Sciatic nerve (tissue), 2 donors: ENCODE results near the gene TMEM221. TPM values are rescaled to one million over a fixed set of nuclear protein-coding genes. Genes with fewer than 3 reads are reported as not detected.
"Not testable (repeated sequence)": the region's sequence is repeated elsewhere in the genome, so short reads cannot be mapped to it uniquely, and the experiment has no call there.

Experiments used
- ATAC-seq: fragments of 200-7000 bp; cut with Tn5 transposase; one replicate; pipeline ENCODE4 v1.9.1; 2020; ENCODE audit warnings: mild to moderate bottlenecking, moderate library complexity
- DNase-seq: peaks from one replicate; pipeline ENCODE4 v3.0.0-alpha.2; 2020; ENCODE audit warnings: low spot score
- intact Hi-C: fragments of 100-400 bp; cut with DNase I; formaldehyde crosslinking; loops from one replicate; pipeline ENCODE4 v1.14.2; 2022
- total RNA-seq: library from RNA; stranded (reverse); fragmentation: NEBNext Ultra II Directional; extraction: Animal tissue kit (Norgen Biotek cat#: 25700); gene quantifications from one replicate; pipeline ENCODE4 v1.2.1, GENCODE V29; 2021
- donor health status: DM: no; HTN: no; CAD: no.
- donor health status: DM: no; HTN: no; CAD: no.

The TMEM221 gene
- total RNA-seq, 1 donor from 2014 or later = 0.36 TPM

DNA sequence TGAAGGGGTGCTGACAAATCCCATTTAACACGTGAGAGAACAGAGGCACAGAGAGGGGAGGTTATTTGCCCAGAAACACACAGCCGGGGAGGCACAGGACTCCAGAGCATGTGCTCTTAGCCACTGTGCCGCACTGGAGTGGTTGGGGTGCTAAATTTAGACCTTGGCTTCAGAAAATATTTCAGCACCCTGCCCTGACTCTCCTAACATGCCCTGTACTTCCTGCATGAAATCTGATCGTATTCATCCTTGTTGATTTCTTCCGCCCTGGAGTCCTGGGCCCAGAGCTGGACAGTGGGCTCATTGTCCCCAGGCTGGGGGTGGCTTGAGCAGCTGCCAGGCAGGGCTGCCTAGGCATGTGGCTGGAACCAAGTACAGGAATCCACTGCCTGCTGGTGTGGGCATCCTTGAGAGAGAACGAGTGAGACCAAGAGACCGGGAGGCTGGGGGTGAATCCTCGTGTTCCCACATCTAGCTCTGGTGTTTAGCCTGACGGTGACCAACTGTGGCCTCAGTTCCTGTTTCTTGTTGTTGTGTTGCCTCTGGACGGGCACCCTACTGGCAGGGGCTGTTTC lies 27.2 kb upstream of the TMEM221 start:
- intact Hi-C loops = no loop called here
- peak; percentile 83 for DNase-seq
- ATAC-seq = peak; percentile 84

DNA sequence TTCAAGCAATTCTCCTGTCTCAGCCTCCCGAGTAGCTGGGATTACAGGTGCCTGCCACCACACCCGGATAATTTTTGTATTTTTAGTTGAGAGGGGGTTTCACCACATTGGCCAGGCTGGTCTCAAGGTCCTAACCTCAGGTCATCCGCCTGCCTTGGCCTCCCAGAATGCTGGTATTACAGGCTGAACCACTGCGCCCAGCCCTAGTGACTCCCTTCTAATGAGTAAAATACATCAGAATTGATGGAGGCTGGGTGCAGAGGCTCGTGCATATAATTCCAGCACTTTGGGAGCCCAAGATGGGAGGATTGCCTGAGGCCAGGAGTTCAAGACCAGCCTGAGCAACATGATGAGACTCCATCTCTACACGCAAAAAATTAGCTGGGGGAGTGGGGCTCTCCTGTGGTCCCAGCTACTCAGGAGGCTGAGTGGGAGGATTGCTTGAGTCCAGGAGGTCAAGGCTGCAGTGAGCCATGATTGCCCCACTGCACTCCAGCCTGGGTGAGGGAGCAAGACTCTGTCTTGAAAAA lies 26.6 kb upstream of the TMEM221 start:
- ATAC-seq, intact Hi-C loops, DNase-seq: not testable (repeated sequence)

DNA sequence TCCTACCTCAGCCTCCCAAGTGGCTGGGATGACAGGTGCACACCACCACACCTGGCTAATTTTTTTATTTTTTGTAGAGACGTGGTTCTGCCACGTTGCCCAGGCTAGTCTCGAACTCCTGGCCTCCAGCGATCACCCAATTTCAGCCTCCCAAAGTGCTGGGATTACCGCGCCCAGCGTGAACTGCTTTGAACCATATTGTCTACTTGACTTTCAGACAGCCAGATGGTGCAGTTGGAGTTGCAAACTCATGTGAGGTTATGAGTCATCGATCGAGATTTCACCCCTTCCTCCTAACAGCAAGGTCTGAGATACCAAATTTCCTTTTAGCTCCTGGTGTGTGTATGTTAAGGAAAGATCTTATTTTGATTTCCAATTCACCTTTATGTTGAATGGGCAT lies 24.6 kb upstream of the TMEM221 start:
- no peak for DNase-seq
- intact Hi-C loops = no loop called here
- no peak for ATAC-seq

DNA sequence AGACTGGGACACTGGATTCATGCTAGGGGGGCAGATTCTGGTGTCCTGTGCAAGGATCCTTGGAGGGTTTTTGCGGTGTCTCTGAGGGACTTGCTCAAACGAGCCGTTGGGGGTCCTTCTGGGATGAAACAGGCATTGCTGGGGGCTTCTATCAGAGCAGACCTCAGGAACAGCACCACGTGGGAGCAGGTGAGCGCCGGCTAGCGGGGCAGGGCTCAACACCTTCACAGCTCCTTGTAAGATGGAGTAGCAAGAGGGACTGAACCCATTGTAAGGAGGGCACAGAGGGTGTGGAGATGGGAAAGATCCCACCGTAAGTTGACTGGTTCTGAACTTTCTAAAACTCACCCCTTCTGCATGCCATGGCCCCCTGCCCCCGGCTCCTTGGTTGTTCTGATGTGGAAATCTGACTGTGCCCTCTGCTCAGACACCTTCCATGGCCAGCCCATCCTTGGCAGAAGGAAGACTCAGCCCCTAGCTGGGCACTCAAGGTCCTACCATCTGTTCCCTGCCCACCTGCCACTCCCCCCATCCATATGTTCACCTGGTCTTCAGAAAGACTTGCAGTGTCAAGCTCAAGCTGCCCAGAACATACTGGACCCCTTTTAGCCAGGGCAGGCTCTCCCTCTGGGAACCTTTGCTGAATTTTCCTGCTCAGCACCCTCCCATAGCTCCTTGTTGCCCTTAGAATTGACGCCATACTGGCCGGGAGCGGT lies 23.1 kb upstream of the TMEM221 start:
- intact Hi-C loops = no loop called here
- ATAC-seq (no peak), DNase-seq (no peak)

DNA sequence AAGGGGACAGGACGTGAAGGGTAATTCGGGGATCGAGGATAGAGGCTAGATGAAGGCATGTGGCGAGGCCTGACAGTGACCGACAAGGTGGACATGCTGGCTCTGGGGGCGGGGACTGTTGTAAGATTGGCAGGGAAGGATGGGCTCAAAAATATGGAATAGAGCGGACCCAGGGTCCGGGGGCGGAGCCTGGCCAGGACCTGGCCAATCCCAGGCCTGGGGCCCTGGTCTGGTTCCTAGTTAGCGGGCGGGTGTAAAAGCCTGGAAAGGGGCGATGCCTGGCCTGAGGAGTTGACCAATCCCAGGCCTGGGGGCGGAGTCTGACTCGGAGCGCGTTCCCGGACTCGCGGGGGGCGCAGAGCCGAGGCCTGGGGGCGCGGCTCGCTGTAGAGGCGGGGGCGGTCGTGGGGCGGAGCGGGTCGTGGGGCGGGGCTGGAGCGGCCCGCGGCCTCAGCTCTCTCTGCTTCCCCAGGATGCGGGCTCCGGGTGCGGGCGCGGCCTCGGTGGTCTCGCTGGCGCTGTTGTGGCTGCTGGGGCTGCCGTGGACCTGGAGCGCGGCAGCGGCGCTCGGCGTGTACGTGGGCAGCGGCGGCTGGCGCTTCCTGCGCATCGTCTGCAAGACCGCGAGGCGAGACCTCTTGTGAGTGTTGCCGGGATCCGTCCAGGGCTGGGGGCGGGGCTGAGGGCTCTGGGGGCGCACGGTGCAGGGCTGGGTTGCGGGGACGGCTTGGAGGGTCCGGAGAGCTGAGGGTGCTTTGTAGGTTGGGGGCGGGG lies 21.8 kb upstream of the TMEM221 start, which contains the start of gene SLC27A1:
Gene SLC27A1 (plus strand): TSS at position 457 of the 774 bp plus-strand sequence. CDS start 17 bp downstream, at position 474.
- intact Hi-C loops = no loop called here
- DNase-seq = peak; percentile 100
- peak; percentile 93 for ATAC-seq

DNA sequence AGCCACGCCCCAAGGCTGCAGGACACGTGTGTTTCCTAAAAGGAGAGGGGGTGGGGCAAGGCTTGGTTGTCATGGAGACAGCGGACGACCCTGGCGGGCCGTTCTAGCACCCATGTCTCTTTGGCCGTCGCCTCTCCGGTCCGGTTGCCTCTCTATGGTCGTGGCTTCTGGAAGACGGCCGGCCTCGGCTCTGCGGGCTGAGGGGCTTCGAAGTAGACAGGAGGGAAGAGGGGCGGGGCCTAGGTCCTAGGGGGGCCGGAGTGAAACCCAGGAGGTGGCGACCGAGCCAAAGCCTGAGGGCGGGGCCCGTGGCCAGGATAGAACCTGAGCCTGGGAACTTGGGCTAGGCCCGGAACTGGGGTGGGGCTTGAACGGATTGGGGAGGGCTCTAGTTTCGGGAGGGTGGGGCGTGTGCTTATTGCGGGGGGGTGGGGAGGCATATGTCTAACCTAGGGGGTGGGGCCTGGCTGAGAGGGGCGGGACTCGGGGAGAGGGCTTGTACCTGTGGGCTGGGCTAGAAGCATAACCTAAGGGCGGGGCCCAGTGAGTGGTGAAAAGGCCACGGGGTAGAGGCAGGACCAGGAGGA lies 21.1 kb upstream of the TMEM221 start:
- intact Hi-C loops = no loop called here
- peak; percentile 89 for ATAC-seq
- DNase-seq = peak; percentile 98

DNA sequence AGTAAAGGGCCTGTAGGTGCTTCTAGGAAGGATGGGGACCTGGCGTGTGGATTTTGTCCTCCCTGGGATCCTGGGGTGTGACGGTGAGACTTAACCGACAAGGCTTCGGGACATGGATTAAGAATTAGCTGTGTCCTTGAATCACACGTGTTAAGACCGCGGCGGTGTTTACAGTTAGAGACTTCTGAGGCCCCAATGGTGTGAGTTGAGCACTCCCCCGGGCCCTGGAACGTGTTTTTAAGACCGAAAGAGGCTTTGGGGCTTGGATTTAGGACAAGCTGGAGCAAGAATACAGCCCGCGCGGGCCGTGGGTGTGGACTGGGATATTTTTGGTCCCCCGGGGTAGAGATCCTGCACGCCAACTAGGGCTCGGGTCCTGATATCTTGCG lies 20.6 kb upstream of the TMEM221 start:
- no peak for DNase-seq
- intact Hi-C loops = no loop called here
- ATAC-seq = no peak

DNA sequence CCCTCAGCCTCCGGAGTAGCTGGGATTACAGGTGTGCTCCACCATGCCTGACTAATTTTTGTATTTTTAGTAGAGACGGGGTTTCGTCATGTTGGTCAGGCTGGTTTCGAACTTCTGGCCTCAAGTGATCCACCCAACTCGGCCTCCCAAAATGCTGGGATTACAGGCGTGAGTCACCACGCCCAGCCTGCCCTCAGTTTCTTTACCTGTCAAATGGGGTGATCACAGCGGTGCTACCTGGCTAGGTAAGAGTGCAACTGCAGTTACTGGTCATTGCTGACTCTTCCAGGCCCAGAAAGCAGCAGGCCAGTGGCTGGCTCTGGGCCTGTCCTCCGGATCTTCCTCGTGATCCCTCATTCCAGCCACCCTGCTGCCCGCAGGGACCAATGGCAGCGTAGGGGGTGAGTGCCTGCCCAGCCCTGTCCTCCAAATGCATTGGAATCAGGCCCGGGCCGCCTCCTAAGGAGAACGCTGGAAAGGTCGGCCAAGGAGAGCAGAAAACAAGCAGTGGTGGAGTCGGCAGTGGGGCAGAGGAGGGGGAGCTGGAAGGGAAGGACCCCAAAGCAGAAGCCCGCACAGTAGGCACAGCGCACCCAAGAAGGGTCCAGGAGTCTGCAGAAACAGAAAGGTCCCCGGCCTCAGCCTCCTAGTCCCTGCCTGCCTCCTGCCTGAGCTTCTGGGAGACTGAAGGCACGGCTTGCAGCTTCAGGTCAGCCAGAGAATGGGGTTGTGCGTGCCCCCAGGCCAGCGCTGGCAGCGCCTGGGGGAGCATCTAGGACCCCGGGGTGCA lies 20.0 kb upstream of the TMEM221 start:
- ATAC-seq = no peak
- peak; percentile 77 for DNase-seq
- intact Hi-C loops = no loop called here

- ATAC-seq = no peak
- intact Hi-C loops = no loop called here
Measured at GRCh38 chr19:17467471-17468301, 19.2 kb upstream of the TMEM221 start.

DNA sequence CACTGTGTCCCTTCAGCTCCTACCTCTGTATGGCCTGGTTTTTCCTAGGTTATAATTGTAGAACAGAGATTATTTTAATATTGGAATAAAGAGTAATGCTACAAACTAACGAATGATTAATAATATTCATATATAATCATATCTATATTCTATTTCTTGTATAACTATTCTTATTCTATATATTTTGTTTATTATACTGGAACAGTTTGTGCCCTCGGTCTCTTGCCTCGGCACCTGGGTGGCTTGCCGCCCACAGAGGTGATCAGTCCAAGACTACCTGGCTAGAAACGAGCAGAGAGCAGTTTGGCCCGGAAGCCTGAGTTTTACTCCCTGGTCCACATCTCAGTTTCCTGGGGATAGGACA lies 18.0 kb upstream of the TMEM221 start:
- ATAC-seq (no peak), DNase-seq (no peak)
- intact Hi-C loops = no loop called here

More at GRCh38 chr19:17467471-17468301, 19.2 kb upstream of the TMEM221 start:
- no peak for DNase-seq

- ATAC-seq (no peak), DNase-seq (no peak)
- intact Hi-C loops = no loop called here
Measured at GRCh38 chr19:17460372-17461230, 12.1 kb upstream of the TMEM221 start, which contains the start of gene NXNL1. Gene NXNL1, minus strand, starts transcription at chr19:17460926. Its CDS starts 57 bp downstream, at chr19:17460869.

GRCh38 chr19:17458970-17459369 lies 10.5 kb upstream of the TMEM221 start:
- intact Hi-C loops = loop anchor here (10.0 kb wide), 1 partner anchor 116 kb away; no protein-coding TSS in a partner anchor
- DNase-seq = no peak
- ATAC-seq = no peak

GRCh38 chr19:17457616-17458015 lies 9.1 kb upstream of the TMEM221 start:
- intact Hi-C loops = loop anchor here (10.0 kb wide), 1 partner anchor 117 kb away; no protein-coding TSS in a partner anchor
- ATAC-seq (no peak), DNase-seq (no peak)

- intact Hi-C loops = loop anchor here (10.0 kb wide), 1 partner anchor 119 kb away; no protein-coding TSS in a partner anchor
- DNase-seq = no peak
- no peak for ATAC-seq
Measured at GRCh38 chr19:17456127-17456526, 7.7 kb upstream of the TMEM221 start.

DNA sequence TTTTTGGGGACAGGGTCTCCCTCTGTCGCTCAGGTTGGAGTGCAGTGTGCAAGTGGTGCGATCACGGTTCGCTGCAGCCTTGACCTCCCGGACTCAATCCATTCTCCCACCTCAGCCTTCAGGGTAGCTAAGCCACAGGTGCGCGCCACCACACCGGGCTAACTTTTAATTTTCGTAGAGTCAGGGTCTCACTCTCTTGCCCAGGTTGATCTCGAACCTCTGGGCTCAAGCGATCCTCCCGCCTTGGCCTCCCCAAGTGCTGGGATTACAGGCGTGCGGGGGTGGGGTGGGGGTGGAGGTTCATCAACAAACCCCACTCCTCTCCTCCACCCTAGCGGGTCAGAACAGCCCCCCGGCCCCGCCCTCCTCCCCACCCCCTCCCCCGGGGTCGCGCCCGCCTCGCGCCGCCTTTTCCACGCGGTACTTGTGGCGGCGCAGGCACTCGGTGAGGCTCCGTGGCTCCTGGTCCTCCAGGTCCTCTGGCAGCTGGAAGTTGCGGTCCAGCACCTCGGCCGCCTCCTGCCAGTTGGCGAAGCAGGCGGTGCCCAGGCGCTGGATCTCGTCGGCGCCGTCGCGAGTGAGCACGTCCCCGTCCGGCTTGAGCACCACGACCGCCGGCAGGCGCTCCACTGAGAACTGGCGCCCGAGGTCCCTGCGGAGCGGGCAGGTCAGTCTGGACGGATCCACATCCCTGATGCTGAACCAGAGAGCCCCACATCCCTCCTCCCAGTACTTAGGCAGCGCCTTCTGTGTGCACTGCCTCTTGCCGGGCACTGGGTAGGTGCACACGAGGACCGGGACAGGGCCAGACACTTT lies 7.0 kb upstream of the TMEM221 start:
- ATAC-seq (no peak), DNase-seq (no peak)
- intact Hi-C loops = loop anchor here (10.0 kb wide), 1 partner anchor 119 kb away; no protein-coding TSS in a partner anchor
